ENCODE measurements around the gene NLGN4X. TPM values are rescaled to one million over a fixed set of nuclear protein-coding genes. Genes with fewer than 3 reads are reported as not detected.
"Not testable (repeated sequence)": the region's sequence is repeated elsewhere in the genome, so short reads cannot be mapped to it uniquely, and the experiment has no call there.

NLGN4X gene
- total RNA-seq, 1 experiment from 2014 or later: 0.05 TPM

GRCh38 chrX:5903586-5904190 lies 325.0 kb downstream of the NLGN4X start:
- H3K36me3 ChIP-seq (ENCODE audit: control insufficient read depth in 1 of 2, insufficient read depth in 2 of 2, low read length in 2 of 2); POLR2A ChIA-PET; intact Hi-C loops (cut with micrococcal nuclease); H3K9me2 ChIP-seq (ENCODE audit: insufficient read depth); CTCF ChIA-PET; DNase-seq (ENCODE audit: low read depth, low spot score); H3K27me3 ChIP-seq (ENCODE audit: insufficient read depth, low read length); H3K4me3 ChIP-seq (replicated peaks in 1 of 2; ENCODE audit: low read depth in 1 of 2, low read length in 2 of 2); H2AFZ ChIP-seq (ENCODE audit: low read depth, low read length, poor library complexity, severe bottlenecking); H3K4me2 ChIP-seq (ENCODE audit: low read length); H3K27ac ChIP-seq (ENCODE audit: low read depth, low read length); H4K20me1 ChIP-seq (ENCODE audit: insufficient read depth); H3K9me3 ChIP-seq (ENCODE audit: control insufficient read depth in 1 of 2, insufficient read depth in 1 of 2, low read depth in 1 of 2, low read length in 2 of 2); H3K4me1 ChIP-seq (ENCODE audit: control insufficient read depth in 1 of 2, insufficient read depth in 2 of 2, low read length in 2 of 2); RAD21 ChIA-PET (ENCODE audit: low non-redundant PET in 1 of 2, low total read pairs in 2 of 2, uncharacterized antibody in 2 of 2, unreplicated experiment in 2 of 2); ATAC-seq; H3K79me2 ChIP-seq (ENCODE audit: insufficient read depth, low read length); BruUV-seq (replicated peaks); H3K9ac ChIP-seq (ENCODE audit: low read length): not testable (repeated sequence)

GRCh38 chrX:5898463-5898862 lies 330.2 kb downstream of the NLGN4X start:
- H3K79me2 ChIP-seq (ENCODE audit: insufficient read depth, low read length): no peaks in the 10 kb centered on the region
- no peaks in the 10 kb centered on the region for H3K4me1 ChIP-seq (ENCODE audit: control insufficient read depth in 1 of 2, insufficient read depth in 2 of 2, low read length in 2 of 2)
- no peaks in the 10 kb centered on the region for H4K20me1 ChIP-seq (ENCODE audit: insufficient read depth)
- no peaks in the 10 kb centered on the region for H3K9me2 ChIP-seq (ENCODE audit: insufficient read depth)
- H3K27ac ChIP-seq (ENCODE audit: low read depth, low read length): no peak overlapping the region
- ATAC-seq (no peak), DNase-seq (ENCODE audit: low read depth, low spot score) (no peak)
- H3K4me2 ChIP-seq (ENCODE audit: low read length): no peak overlapping the region
- H3K27me3 ChIP-seq (ENCODE audit: insufficient read depth, low read length): no peaks in the 10 kb centered on the region
- H2AFZ ChIP-seq (ENCODE audit: low read depth, low read length, poor library complexity, severe bottlenecking): no peak overlapping the region
- no peaks in the 10 kb centered on the region for H3K9me3 ChIP-seq (ENCODE audit: control insufficient read depth in 1 of 2, insufficient read depth in 1 of 2, low read depth in 1 of 2, low read length in 2 of 2)
- ChIA-PET RAD21 (ENCODE audit: low non-redundant PET in 1 of 2, low total read pairs in 2 of 2, uncharacterized antibody in 2 of 2, unreplicated experiment in 2 of 2) (no interaction called here), CTCF (no interaction called here), POLR2A (no interaction called here)
- no peaks in the 10 kb centered on the region for H3K36me3 ChIP-seq (ENCODE audit: control insufficient read depth in 1 of 2, insufficient read depth in 2 of 2, low read length in 2 of 2)
- no TSS peak for BruUV-seq (replicated peaks)
- no peak for TF ChIP-seq ZNF274 (IDR thresholded peaks at IDR 0.05; ENCODE audit: low read depth, low read length)
- TF ChIP-seq JUND (IDR thresholded peaks at IDR 0.05): no peak
- no peak for TF ChIP-seq REST (IDR thresholded peaks at IDR 0.05; ENCODE audit: low read depth)
- no peak overlapping the region for H3K9ac ChIP-seq (ENCODE audit: low read length)
- no peak overlapping the region for H3K4me3 ChIP-seq (replicated peaks in 1 of 2; ENCODE audit: low read depth in 1 of 2, low read length in 2 of 2)
- intact Hi-C loops (cut with micrococcal nuclease): no loop called here

All from HCT116 (cell line).